Activated naive CD4-positive, alpha-beta T cell treated with anti-CD3 and anti-CD28 coated beads, Interleukin-2, amount 50 U/mL, for 16 hours (primary cell): ENCODE data around the gene DDX3X.
A peak's percentile ranks its signal among the peaks of the same experiment; 100 is the strongest.
"Not testable (repeated sequence)": the region's sequence is repeated elsewhere in the genome, so short reads cannot be mapped to it uniquely, and the experiment has no call there.

ENCODE experiments used
- DNase-seq: peaks from one replicate; pipeline ENCODE4 v3.0.0-alpha.2; 2020

Gene DDX3X

DNA sequence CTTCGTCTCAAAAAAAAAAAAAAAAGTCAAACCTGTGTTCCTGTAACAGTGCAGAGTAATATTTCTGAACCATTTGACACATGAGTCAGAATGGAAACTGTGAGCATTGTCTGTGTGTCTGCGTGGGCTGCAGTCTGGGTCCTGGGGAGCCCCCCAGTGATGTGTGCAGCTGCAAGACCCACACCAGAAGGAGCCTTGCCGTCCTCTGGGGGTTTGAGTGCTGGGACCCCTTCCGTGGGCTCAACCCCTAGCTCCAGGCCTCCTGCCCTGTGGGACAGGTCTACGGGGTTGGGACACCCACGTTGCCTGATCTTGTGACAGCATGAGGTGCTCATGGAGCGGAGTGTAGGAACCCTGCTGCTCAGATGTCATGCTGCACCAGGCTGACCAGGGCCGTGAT is 43.7 kb downstream of the DDX3X start:
- peak; percentile 43 for DNase-seq

DNA sequence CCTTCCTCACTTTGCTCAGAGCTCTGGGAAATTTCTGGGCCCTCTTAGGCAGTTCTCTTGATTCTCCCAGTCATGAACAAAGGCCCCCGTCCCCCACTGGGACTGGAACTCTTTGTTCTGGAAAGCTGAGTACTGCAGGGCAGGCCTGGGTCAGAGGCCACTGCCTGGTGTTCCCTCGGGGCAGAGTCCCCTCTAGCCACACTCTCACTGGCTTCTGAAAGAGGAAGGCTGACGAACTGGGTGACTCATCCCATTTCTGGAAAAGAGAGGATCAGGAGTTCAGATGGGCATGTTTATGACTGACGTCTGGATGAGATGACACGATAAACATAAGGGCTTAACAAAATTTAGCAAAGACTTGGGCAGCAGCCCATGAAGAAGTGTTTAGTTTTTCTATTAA is 47.7 kb downstream of the DDX3X start:
- no peak for DNase-seq

- DNase-seq, result no peak
These were observed 49.0 kb downstream of the DDX3X start for GRCh38 chrX:41382714-41383645.

- DNase-seq, result peak; percentile 65
These were observed 50.2 kb downstream of the DDX3X start for GRCh38 chrX:41384051-41384705.

- no peak for DNase-seq
These were observed 52.4 kb downstream of the DDX3X start for GRCh38 chrX:41386222-41386990.

DNA sequence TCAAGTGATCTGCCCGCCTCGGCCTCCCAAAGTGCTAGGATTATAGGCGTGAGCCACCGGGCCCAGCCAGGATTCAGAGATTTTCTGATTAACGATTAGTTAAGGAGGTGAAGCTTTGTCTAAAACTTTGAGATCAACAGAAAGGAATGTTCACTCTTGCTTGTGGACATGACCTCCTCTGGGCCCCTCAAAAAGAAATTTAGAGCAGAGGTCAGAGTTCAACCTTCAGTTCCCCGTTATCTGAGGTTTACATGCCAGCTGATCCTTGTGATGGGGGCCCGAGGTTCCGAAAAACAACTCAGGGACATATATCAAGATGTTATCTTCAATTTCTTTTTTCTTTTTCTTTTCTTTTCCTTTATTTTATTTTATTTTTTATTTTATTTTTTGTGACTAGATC is 54.6 kb downstream of the DDX3X start:
- no peak for DNase-seq

GRCh38 chrX:41389311-41389888 is 55.4 kb downstream of the DDX3X start:
- DNase-seq, result no peak

GRCh38 chrX:41390576-41390975 is 56.6 kb downstream of the DDX3X start:
- DNase-seq, result not testable (repeated sequence)

- DNase-seq, result no peak
These were observed 57.6 kb downstream of the DDX3X start for GRCh38 chrX:41391606-41392005.

GRCh38 chrX:41394293-41394692 is 60.3 kb downstream of the DDX3X start:
- DNase-seq, result no peak

DNA sequence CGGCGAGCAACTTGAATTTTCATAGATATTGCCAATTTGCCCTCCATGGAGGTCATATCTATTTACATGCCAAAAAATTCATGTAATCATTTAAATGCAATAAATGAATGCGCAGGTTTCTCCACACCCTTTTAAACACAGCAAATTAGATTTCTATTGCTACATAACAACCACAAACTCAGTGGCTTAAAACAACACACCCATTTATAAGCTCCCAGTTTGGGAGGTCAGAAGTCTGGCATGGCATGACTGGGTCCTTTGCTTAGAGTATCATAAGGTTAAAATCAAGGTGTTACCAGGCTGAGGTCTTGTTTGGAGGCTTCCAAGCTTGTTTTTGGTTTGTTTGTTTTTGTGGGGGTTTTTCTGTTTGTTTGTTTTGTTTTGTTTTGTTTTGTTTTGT is 63.3 kb downstream of the DDX3X start:
- DNase-seq, result no peak

GRCh38 chrX:41397768-41398167 is 63.8 kb downstream of the DDX3X start:
- DNase-seq, result no peak

- DNase-seq, result not testable (repeated sequence)
These were observed 68.6 kb downstream of the DDX3X start for GRCh38 chrX:41402556-41402955.

GRCh38 chrX:41405551-41405950 is 71.6 kb downstream of the DDX3X start:
- DNase-seq, result no peak

- DNase-seq, result no peak
These were observed 72.2 kb downstream of the DDX3X start for GRCh38 chrX:41406201-41406600.

GRCh38 chrX:41407816-41408215 is 73.9 kb downstream of the DDX3X start:
- DNase-seq, result no peak

- DNase-seq, result no peak
These were observed 74.6 kb downstream of the DDX3X start for GRCh38 chrX:41408576-41408975.

GRCh38 chrX:41409006-41409405 is 75.0 kb downstream of the DDX3X start:
- DNase-seq, result no peak

DNA sequence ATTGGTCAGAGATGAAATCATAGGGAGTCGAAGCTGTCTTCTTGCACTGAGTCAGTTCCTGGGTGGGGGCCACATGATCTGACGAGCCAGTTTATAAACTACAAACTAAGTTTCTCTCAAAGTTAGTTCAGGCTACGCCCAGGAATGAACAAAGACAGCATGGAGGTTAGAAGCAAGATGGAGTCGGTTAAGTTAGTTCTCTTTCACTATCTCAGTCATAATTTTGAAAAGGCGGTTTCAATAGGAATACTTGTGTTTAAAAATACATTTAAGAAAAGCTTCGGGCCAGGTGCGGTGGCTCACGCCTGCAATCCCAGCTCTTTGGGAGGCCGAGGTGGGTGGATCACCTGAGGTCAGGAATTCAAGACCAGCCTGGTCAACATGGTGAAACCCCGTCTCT is 77.3 kb downstream of the DDX3X start:
- DNase-seq, result not testable (repeated sequence)

GRCh38 chrX:41412261-41413081 is 78.5 kb downstream of the DDX3X start:
- DNase-seq, result no peak
